Measurements from ENCODE around the gene PLPP7.

- TF ChIP-seq, protein P1, sequence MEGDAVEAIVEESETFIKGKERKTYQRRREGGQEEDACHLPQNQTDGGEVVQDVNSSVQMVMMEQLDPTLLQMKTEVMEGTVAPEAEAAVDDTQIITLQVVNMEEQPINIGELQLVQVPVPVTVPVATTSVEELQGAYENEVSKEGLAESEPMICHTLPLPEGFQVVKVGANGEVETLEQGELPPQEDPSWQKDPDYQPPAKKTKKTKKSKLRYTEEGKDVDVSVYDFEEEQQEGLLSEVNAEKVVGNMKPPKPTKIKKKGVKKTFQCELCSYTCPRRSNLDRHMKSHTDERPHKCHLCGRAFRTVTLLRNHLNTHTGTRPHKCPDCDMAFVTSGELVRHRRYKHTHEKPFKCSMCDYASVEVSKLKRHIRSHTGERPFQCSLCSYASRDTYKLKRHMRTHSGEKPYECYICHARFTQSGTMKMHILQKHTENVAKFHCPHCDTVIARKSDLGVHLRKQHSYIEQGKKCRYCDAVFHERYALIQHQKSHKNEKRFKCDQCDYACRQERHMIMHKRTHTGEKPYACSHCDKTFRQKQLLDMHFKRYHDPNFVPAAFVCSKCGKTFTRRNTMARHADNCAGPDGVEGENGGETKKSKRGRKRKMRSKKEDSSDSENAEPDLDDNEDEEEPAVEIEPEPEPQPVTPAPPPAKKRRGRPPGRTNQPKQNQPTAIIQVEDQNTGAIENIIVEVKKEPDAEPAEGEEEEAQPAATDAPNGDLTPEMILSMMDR (IDR thresholded peaks at IDR 0.05; ENCODE audit: low read depth, low read length, missing input control) = peak; percentile 70
- TF ChIP-seq RAD21 (IDR thresholded peaks at IDR 0.05) = peak; percentile 94 to 96
- TF ChIP-seq GABPA (IDR thresholded peaks at IDR 0.05 in 1 of 2, conservative IDR thresholded peaks at IDR 0.05 in 1 of 2) = no peak
Observed at GRCh38 chr9:131349881-131350563, 60.5 kb downstream of the PLPP7 start.

Measured in liver (tissue), 3 donors.